Spleen (tissue), 11 donors: Measurements from ENCODE around the gene EOLA1. TPM values are rescaled to one million over a fixed set of nuclear protein-coding genes. Genes with fewer than 3 reads are reported as not detected.

Source experiments
- DNase-seq: peaks from one replicate; pipeline ENCODE4 v3.0.0-alpha.2; 2020
- H3K27ac ChIP-seq, 8 donors: fragments of 200-600 bp; sonication (generic) in 7 of 8; 1 replicate in 4 of 8; 2 replicates in 4 of 8; pipeline versions ENCODE4 v1.5.0 to v1.8.0; 2016 to 2021; ENCODE audit warnings: inconsistent platforms in 4 of 8, mild to moderate bottlenecking in 4 of 8, moderate library complexity in 1 of 8
- H3K27me3 ChIP-seq, 7 donors: fragments of 200-600 bp; sonication (generic) in 6 of 7; replicated peaks in 1 of 7; 1 replicate in 4 of 7; 2 replicates in 3 of 7; pipeline versions ENCODE4 v1.5.0 to v1.8.0; 2016 to 2021; ENCODE audit warnings: inconsistent platforms in 3 of 7, mild to moderate bottlenecking in 1 of 7
- H3K36me3 ChIP-seq, 6 donors: fragments of 200-600 bp; sonication (generic) in 5 of 6; 1 replicate in 4 of 6; 2 replicates in 2 of 6; pipeline versions ENCODE4 v1.5.0 to v1.8.0; 2016 to 2021; ENCODE audit warnings: inconsistent platforms in 2 of 6
- H3K4me1 ChIP-seq, 6 donors: fragments of 200-600 bp; sonication (generic) in 5 of 6; 1 replicate in 3 of 6; 2 replicates in 3 of 6; pipeline versions ENCODE4 v1.5.0 to v1.8.0; 2016 to 2021; ENCODE audit warnings: inconsistent platforms in 3 of 6
- H3K4me3 ChIP-seq, 8 donors: fragments of 200-600 bp; sonication (generic) in 7 of 8; 1 replicate in 4 of 8; 2 replicates in 4 of 8; pipeline versions ENCODE4 v1.5.0 to v1.8.0; 2016 to 2021; ENCODE audit warnings: inconsistent platforms in 4 of 8, mild to moderate bottlenecking in 4 of 8, moderate library complexity in 2 of 8
- H3K9me3 ChIP-seq, 8 donors: fragments of 200-600 bp; sonication (generic) in 7 of 8; 1 replicate in 4 of 8; 2 replicates in 4 of 8; pipeline versions ENCODE4 v1.5.0 to v1.8.0; 2016 to 2021; ENCODE audit warnings: inconsistent platforms in 4 of 8
- CTCF ChIP-seq, 11 experiments: fragments of 200-600 bp in 7 of 11; fragments of 450-650 bp in 4 of 11; sonication (generic) in 4 of 11; IDR thresholded peaks in 8 of 11; conservative IDR thresholded peaks in 3 of 11; 1 replicate in 7 of 11; 2 replicates in 4 of 11; pipeline versions ENCODE4 v1.4.0 to v1.8.0; 2016 to 2021; ENCODE audit warnings: antibody characterized with exemption in 11 of 11, inconsistent platforms in 4 of 11, mild to moderate bottlenecking in 1 of 11
- POLR2A ChIP-seq, 3 donors: fragments of 450-650 bp; IDR thresholded peaks; one replicate each; pipeline ENCODE4 v1.5.1; 2017; ENCODE audit warnings: antibody characterized with exemption in 3 of 3, mild to moderate bottlenecking in 1 of 3
- POLR2AphosphoS5 ChIP-seq, 3 donors: sonication (generic); formaldehyde crosslinking; IDR thresholded peaks; one replicate each; pipeline ENCODE4 v1.5.1; 2017; ENCODE audit warnings: antibody characterized with exemption in 3 of 3
- WGBS, 5 donors: extraction: QIAGEN DNeasy Blood & Tissue Kit in 3 of 5; methylation state at CpG; one replicate each; pipeline versions ENCODE4 v1.1.5 to v1.1.7; 2013 to 2018; 5-methylcytosine and 5-hydroxymethylcytosine counted together
- intact Hi-C: fragments of 100-400 bp; cut with DNase I; formaldehyde crosslinking; loops from one replicate; pipeline ENCODE4 v1.15.0; 2023; ENCODE audit warnings: low total_unique reads
- polyA plus RNA-seq, 3 donors: library from polyadenylated mRNA; stranded (reverse); fragments of 200-250 nt; gene quantifications; one replicate each; pipeline ENCODE4 v1.2.1, GENCODE V29; 2013
- total RNA-seq, 7 donors: library from RNA; depleted of rRNA in 3 of 7; stranded (reverse); fragments of >200 nt in 3 of 7; fragmentation: NEBNext Ultra II Directional in 4 of 7; extraction: Animal tissue kit (Norgen Biotek cat#: 25700) in 4 of 7; gene quantifications; one replicate each; pipeline versions ENCODE4 v1.1.0 to v1.2.1, GENCODE V29; 2016 to 2021
- donor health status: healthy with polysubstance abuse.
- donor health status: DM: no; HTN: no; CAD: no; lungs with moderate emphysema.
- donor health status: DM: no; HTN: no; CAD: no.
- donor health status: Bipolar disorder and iron deficiency.
- donor health status: healthy.
- donor health status: DM: no; HTN: no; CAD: no.
- donor health status: DM: yes; HTN: yes; CAD: no.

The EOLA1 gene
- total and polyA plus RNA-seq, 10 donors = 17.6 to 37.8 (median 24.5) TPM

- Histone ChIP-seq H3K36me3 (no peaks in the 10 kb centered on the region), H3K27me3 (no peaks in the 10 kb centered on the region), H3K9me3 (no peaks in the 10 kb centered on the region), H3K27ac (no peak overlapping the region), H3K4me3 (no peak overlapping the region), H3K4me1 (no peaks in the 10 kb centered on the region)
- WGBS, 5 donors = 68 to 84% (median 78%) methylated on average over 5 of the region's 5 CpGs; no CpG with 5 or more reads in 1 of the 5 donors
- TF ChIP-seq POLR2A (IDR thresholded peaks at IDR 0.05) = no peak
- no peak for TF ChIP-seq CTCF (IDR thresholded peaks at IDR 0.05 in 8 of 11, conservative IDR thresholded peaks at IDR 0.05 in 3 of 11)
- TF ChIP-seq POLR2AphosphoS5 (IDR thresholded peaks at IDR 0.05) = no peak
- intact Hi-C loops = no loop called here
- DNase-seq = no peak
Measured at GRCh38 chrX:149568701-149569296, 28.0 kb downstream of the EOLA1 start.

GRCh38 chrX:149569770-149570169 lies 29.0 kb downstream of the EOLA1 start:
- H3K36me3 ChIP-seq = no peaks in the 10 kb centered on the region
- no peaks in the 10 kb centered on the region for H3K9me3 ChIP-seq
- H3K4me3 ChIP-seq = no peak overlapping the region
- no peaks in the 10 kb centered on the region for H3K4me1 ChIP-seq
- intact Hi-C loops = no loop called here
- no peak overlapping the region for H3K27ac ChIP-seq
- no peak for DNase-seq
- H3K27me3 ChIP-seq = no peaks in the 10 kb centered on the region
- WGBS, 5 donors = 38 to 66% (median 54%) methylated on average over 2 of the region's 2 CpGs; no CpG with 5 or more reads in 1 of the 5 donors
- TF ChIP-seq CTCF (IDR thresholded peaks at IDR 0.05 in 8 of 11, conservative IDR thresholded peaks at IDR 0.05 in 3 of 11) = no peak
- TF ChIP-seq POLR2AphosphoS5 (IDR thresholded peaks at IDR 0.05) = no peak
- TF ChIP-seq POLR2A (IDR thresholded peaks at IDR 0.05) = no peak

- Histone ChIP-seq H3K27ac (no peak overlapping the region), H3K9me3 (no peaks in the 10 kb centered on the region), H3K27me3 (no peaks in the 10 kb centered on the region), H3K4me1 (no peaks in the 10 kb centered on the region), H3K36me3 (no peaks in the 10 kb centered on the region), H3K4me3 (no peak overlapping the region)
- WGBS, 5 donors = 60 to 89% (median 74%) methylated on average over 6 of the region's 6 CpGs; no CpG with 5 or more reads in 1 of the 5 donors
- no peak for DNase-seq
- intact Hi-C loops = no loop called here
- TF ChIP-seq POLR2AphosphoS5 (IDR thresholded peaks at IDR 0.05) (no peak), POLR2A (IDR thresholded peaks at IDR 0.05) (no peak), CTCF (IDR thresholded peaks at IDR 0.05 in 8 of 11, conservative IDR thresholded peaks at IDR 0.05 in 3 of 11) (no peak)
Measured at GRCh38 chrX:149570668-149571067, 29.9 kb downstream of the EOLA1 start.

GRCh38 chrX:149571770-149572169 lies 31.0 kb downstream of the EOLA1 start:
- DNase-seq = no peak
- intact Hi-C loops = no loop called here
- H3K4me1 ChIP-seq = no peaks in the 10 kb centered on the region
- no peaks in the 10 kb centered on the region for H3K27me3 ChIP-seq
- no peaks in the 10 kb centered on the region for H3K9me3 ChIP-seq
- no peak for TF ChIP-seq POLR2A (IDR thresholded peaks at IDR 0.05)
- TF ChIP-seq CTCF (IDR thresholded peaks at IDR 0.05 in 8 of 11, conservative IDR thresholded peaks at IDR 0.05 in 3 of 11) = no peak
- TF ChIP-seq POLR2AphosphoS5 (IDR thresholded peaks at IDR 0.05) = no peak
- H3K27ac ChIP-seq = no peak overlapping the region
- no peaks in the 10 kb centered on the region for H3K36me3 ChIP-seq
- WGBS, 5 donors = 79 to 93% (median 84%) methylated on average over 7 of the region's 7 CpGs; no CpG with 5 or more reads in 1 of the 5 donors
- no peak overlapping the region for H3K4me3 ChIP-seq
